ENCODE measurements around the gene NPAS3.

NPAS3 gene

GRCh38 chr14:33566082-33566481 is 627.4 kb downstream of the NPAS3 start:
- peaks cover 0 to 8% (median 0%) of the 10 kb centered on the region in 5 donors for H3K4me1 ChIP-seq (ENCODE audit: control insufficient read depth in 5 of 5, insufficient read depth in 5 of 5, low read length in 5 of 5)
- H3K36me3 ChIP-seq (ENCODE audit: control insufficient read depth in 5 of 5, insufficient read depth in 5 of 5, low read length in 5 of 5), result no peaks in the 10 kb centered on the region
- H3K4me3 ChIP-seq (ENCODE audit: low read depth in 1 of 5, low read length in 5 of 5), result no peak overlapping the region
- H3K27me3 ChIP-seq (ENCODE audit: control insufficient read depth in 5 of 5, insufficient read depth in 4 of 5, low read length in 5 of 5), result no peaks in the 10 kb centered on the region
- H3K9ac ChIP-seq (ENCODE audit: low read length in 5 of 5), result no peak overlapping the region
- H3K27ac ChIP-seq (ENCODE audit: low read depth, low read length), result no peak overlapping the region
- no peaks in the 10 kb centered on the region for H3K9me3 ChIP-seq (ENCODE audit: control insufficient read depth in 5 of 5, low read length in 5 of 5)

DNA sequence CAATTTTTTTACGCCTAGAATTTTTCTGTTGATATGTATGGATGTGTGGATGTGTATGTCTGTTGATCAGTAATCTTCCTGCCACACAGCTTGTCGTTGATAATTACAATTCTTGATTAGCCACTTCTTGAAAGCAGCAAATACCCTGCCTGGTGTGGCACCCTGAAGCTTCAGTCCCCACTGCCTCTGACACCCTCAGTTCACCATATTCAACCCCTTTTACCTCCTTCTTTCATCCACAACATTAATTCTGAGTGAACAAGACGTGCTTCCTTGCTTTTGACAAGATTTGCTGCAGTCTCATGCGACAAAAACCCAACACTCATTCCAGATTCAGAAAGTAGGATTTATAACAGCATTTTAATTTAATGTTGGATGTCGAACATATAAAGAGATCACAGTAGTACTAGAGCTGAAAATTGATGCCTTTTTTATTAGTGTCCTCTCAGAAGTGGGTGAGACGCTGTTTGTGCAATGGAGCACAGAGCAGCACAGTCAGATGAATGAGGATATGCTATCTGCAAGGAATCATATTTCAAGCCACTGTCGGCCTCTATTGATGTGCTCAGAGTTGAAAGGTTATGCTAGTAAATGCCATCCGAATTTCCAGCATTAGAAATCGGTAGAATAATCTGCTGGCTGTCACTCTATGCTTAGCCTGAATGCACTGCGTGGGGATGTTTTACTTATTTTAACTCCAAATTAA is 628.5 kb downstream of the NPAS3 start:
- Histone ChIP-seq H3K36me3 (ENCODE audit: control insufficient read depth in 5 of 5, insufficient read depth in 5 of 5, low read length in 5 of 5) (no peaks in the 10 kb centered on the region), H3K4me3 (ENCODE audit: low read depth in 1 of 5, low read length in 5 of 5) (no peak overlapping the region), H3K9me3 (ENCODE audit: control insufficient read depth in 5 of 5, low read length in 5 of 5) (no peaks in the 10 kb centered on the region), H3K27ac (ENCODE audit: low read depth, low read length) (no peak overlapping the region), H3K9ac (ENCODE audit: low read length in 5 of 5) (no peak overlapping the region), H3K4me1 (ENCODE audit: control insufficient read depth in 5 of 5, insufficient read depth in 5 of 5, low read length in 5 of 5) (peaks cover 0 to 8% (median 0%) of the 10 kb centered on the region in 5 donors), H3K27me3 (ENCODE audit: control insufficient read depth in 5 of 5, insufficient read depth in 4 of 5, low read length in 5 of 5) (no peaks in the 10 kb centered on the region)

DNA sequence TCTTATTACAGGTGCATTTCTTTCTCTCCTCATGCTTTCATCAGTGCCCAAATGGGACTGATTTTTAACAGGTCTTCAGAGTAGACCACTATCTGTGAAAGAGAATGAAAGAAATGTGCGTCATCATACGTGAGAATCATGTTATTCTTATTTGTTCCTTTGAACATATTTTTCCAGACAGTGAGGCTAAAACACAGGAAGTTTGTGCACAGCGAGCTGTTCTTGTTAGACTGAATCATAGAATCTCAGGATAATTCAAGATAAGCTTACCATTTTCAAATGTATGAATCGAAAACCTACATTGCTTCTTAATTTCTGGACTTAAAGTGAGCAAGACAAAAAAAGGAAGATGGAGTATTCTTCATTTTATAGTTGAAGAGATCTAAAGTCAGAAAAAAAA is 629.1 kb downstream of the NPAS3 start:
- Histone ChIP-seq H3K4me3 (ENCODE audit: low read depth in 1 of 5, low read length in 5 of 5) (no peak overlapping the region), H3K4me1 (ENCODE audit: control insufficient read depth in 5 of 5, insufficient read depth in 5 of 5, low read length in 5 of 5) (peaks cover 0 to 8% (median 0%) of the 10 kb centered on the region in 5 donors), H3K36me3 (ENCODE audit: control insufficient read depth in 5 of 5, insufficient read depth in 5 of 5, low read length in 5 of 5) (no peaks in the 10 kb centered on the region), H3K27ac (ENCODE audit: low read depth, low read length) (no peak overlapping the region), H3K9me3 (ENCODE audit: control insufficient read depth in 5 of 5, low read length in 5 of 5) (no peaks in the 10 kb centered on the region), H3K27me3 (ENCODE audit: control insufficient read depth in 5 of 5, insufficient read depth in 4 of 5, low read length in 5 of 5) (no peaks in the 10 kb centered on the region), H3K9ac (ENCODE audit: low read length in 5 of 5) (no peak overlapping the region)

DNA sequence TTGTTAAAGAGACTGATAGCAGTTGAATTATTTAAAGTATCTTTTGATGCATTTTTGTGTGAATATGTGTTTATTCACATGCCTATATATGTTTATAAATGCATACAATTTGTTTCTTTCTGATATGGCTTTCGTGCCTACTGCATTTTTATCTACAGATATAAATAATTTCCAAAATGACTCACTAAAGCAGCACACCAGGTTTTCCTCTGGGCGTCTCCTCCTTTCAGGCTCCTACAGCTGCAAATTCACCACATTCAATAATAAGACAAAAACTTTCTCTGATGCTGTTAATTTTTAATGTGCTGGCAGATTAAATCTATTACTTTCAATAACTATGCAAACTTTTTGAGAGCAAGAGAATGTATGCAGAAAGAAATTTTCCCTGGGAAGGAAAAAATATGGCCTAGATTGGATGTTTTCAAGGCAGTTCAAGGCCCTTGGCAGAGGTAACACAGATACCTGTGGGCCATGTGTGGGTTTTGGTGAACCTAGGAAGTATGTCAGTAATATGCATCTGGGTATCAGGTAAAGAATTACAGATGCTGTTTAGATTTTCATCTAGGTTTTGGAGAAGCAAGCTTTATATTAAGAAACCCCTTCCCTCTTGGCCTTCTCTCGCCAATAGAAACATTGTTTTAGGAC is 630.4 kb downstream of the NPAS3 start:
- Histone ChIP-seq H3K27me3 (ENCODE audit: control insufficient read depth in 5 of 5, insufficient read depth in 4 of 5, low read length in 5 of 5) (no peaks in the 10 kb centered on the region), H3K4me1 (ENCODE audit: control insufficient read depth in 5 of 5, insufficient read depth in 5 of 5, low read length in 5 of 5) (peaks cover 0 to 8% (median 0%) of the 10 kb centered on the region in 5 donors), H3K36me3 (ENCODE audit: control insufficient read depth in 5 of 5, insufficient read depth in 5 of 5, low read length in 5 of 5) (no peaks in the 10 kb centered on the region), H3K27ac (ENCODE audit: low read depth, low read length) (no peak overlapping the region), H3K9me3 (ENCODE audit: control insufficient read depth in 5 of 5, low read length in 5 of 5) (no peaks in the 10 kb centered on the region), H3K4me3 (ENCODE audit: low read depth in 1 of 5, low read length in 5 of 5) (no peak overlapping the region), H3K9ac (ENCODE audit: low read length in 5 of 5) (no peak overlapping the region)

DNA sequence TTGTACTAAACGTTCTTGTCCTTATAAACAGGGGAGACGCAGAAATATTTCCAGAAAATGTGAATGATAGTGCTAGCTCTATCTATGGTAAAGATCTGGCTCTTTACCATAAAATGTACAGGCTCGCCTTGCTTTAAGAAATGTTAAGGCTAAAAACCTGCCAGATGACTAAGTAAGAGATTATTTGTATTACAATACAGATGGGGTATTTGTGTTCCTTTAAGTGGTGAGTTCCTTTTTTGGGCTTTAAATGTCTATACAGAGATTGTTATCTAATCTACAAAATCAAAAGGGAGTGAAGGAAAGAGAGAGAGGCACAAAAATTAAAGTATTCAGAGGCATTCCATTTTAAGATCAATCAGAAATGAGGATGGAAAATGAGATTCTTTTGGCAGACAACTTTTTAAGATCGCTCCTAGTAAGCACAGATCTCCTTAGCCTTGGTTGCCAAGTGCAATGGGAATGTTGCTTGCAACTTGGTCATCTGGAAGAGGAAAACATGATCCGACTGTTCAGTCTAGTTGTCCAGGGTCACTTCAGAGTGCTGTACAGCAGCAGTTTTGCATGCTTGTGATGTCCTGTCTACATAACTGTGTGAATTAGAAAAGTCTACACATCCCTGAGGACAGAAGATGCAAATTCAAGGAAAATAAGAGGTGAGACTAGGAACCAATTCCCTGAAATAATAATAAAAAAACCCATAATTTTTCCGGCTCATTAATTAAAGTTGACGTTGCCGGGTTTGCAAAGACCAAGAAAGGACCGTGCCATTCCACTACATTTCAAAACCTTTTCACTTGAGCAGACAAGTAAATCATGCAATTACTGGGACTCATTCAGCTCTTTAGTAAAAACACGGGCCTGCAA is 631.4 kb downstream of the NPAS3 start:
- Histone ChIP-seq H3K9me3 (ENCODE audit: control insufficient read depth in 5 of 5, low read length in 5 of 5) (no peaks in the 10 kb centered on the region), H3K4me3 (ENCODE audit: low read depth in 1 of 5, low read length in 5 of 5) (no peak overlapping the region), H3K27ac (ENCODE audit: low read depth, low read length) (no peak overlapping the region), H3K9ac (ENCODE audit: low read length in 5 of 5) (no peak overlapping the region), H3K36me3 (ENCODE audit: control insufficient read depth in 5 of 5, insufficient read depth in 5 of 5, low read length in 5 of 5) (no peaks in the 10 kb centered on the region), H3K27me3 (ENCODE audit: control insufficient read depth in 5 of 5, insufficient read depth in 4 of 5, low read length in 5 of 5) (no peaks in the 10 kb centered on the region), H3K4me1 (ENCODE audit: control insufficient read depth in 5 of 5, insufficient read depth in 5 of 5, low read length in 5 of 5) (no peaks in the 10 kb centered on the region)

- no peak overlapping the region for H3K27ac ChIP-seq (ENCODE audit: low read depth, low read length)
- no peak overlapping the region for H3K4me3 ChIP-seq (ENCODE audit: low read depth in 1 of 5, low read length in 5 of 5)
- H3K9ac ChIP-seq (ENCODE audit: low read length in 5 of 5), result no peak overlapping the region
- H3K36me3 ChIP-seq (ENCODE audit: control insufficient read depth in 5 of 5, insufficient read depth in 5 of 5, low read length in 5 of 5), result no peaks in the 10 kb centered on the region
- no peaks in the 10 kb centered on the region for H3K27me3 ChIP-seq (ENCODE audit: control insufficient read depth in 5 of 5, insufficient read depth in 4 of 5, low read length in 5 of 5)
- no peaks in the 10 kb centered on the region for H3K4me1 ChIP-seq (ENCODE audit: control insufficient read depth in 5 of 5, insufficient read depth in 5 of 5, low read length in 5 of 5)
- H3K9me3 ChIP-seq (ENCODE audit: control insufficient read depth in 5 of 5, low read length in 5 of 5), result no peaks in the 10 kb centered on the region
Measured at GRCh38 chr14:33570694-33571310, 632.1 kb downstream of the NPAS3 start.

GRCh38 chr14:33573301-33573880 is 634.7 kb downstream of the NPAS3 start:
- no peak overlapping the region for H3K9ac ChIP-seq (ENCODE audit: low read length in 5 of 5)
- no peak overlapping the region for H3K27ac ChIP-seq (ENCODE audit: low read depth, low read length)
- H3K4me3 ChIP-seq (ENCODE audit: low read depth in 1 of 5, low read length in 5 of 5), result no peak overlapping the region
- H3K36me3 ChIP-seq (ENCODE audit: control insufficient read depth in 5 of 5, insufficient read depth in 5 of 5, low read length in 5 of 5), result no peaks in the 10 kb centered on the region
- H3K9me3 ChIP-seq (ENCODE audit: control insufficient read depth in 5 of 5, low read length in 5 of 5), result no peaks in the 10 kb centered on the region
- H3K4me1 ChIP-seq (ENCODE audit: control insufficient read depth in 5 of 5, insufficient read depth in 5 of 5, low read length in 5 of 5), result no peaks in the 10 kb centered on the region
- no peaks in the 10 kb centered on the region for H3K27me3 ChIP-seq (ENCODE audit: control insufficient read depth in 5 of 5, insufficient read depth in 4 of 5, low read length in 5 of 5)

DNA sequence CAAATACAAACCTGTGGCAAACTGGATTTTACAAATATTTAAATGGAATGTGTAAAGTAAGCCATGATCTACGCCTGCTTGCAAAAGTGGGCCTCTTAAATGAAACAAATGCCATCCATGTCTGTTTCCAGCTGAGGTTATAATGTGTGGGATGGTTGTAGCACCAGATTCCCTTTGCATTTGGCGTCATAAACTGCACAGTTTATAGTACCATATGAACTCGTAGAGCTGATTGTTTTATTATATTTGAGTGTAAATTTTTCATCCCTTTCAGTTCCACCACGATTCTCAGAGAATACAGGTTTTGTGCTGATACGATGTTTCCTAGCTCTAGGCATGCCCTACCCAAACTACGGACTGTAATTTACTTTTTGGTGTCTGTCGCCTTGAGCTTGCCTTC is 637.3 kb downstream of the NPAS3 start:
- Histone ChIP-seq H3K27ac (ENCODE audit: low read depth, low read length) (no peak overlapping the region), H3K4me3 (ENCODE audit: low read depth in 1 of 5, low read length in 5 of 5) (no peak overlapping the region), H3K9me3 (ENCODE audit: control insufficient read depth in 5 of 5, low read length in 5 of 5) (no peaks in the 10 kb centered on the region), H3K27me3 (ENCODE audit: control insufficient read depth in 5 of 5, insufficient read depth in 4 of 5, low read length in 5 of 5) (no peaks in the 10 kb centered on the region), H3K4me1 (ENCODE audit: control insufficient read depth in 5 of 5, insufficient read depth in 5 of 5, low read length in 5 of 5) (no peaks in the 10 kb centered on the region), H3K36me3 (ENCODE audit: control insufficient read depth in 5 of 5, insufficient read depth in 5 of 5, low read length in 5 of 5) (no peaks in the 10 kb centered on the region), H3K9ac (ENCODE audit: low read length in 5 of 5) (no peak overlapping the region)

DNA sequence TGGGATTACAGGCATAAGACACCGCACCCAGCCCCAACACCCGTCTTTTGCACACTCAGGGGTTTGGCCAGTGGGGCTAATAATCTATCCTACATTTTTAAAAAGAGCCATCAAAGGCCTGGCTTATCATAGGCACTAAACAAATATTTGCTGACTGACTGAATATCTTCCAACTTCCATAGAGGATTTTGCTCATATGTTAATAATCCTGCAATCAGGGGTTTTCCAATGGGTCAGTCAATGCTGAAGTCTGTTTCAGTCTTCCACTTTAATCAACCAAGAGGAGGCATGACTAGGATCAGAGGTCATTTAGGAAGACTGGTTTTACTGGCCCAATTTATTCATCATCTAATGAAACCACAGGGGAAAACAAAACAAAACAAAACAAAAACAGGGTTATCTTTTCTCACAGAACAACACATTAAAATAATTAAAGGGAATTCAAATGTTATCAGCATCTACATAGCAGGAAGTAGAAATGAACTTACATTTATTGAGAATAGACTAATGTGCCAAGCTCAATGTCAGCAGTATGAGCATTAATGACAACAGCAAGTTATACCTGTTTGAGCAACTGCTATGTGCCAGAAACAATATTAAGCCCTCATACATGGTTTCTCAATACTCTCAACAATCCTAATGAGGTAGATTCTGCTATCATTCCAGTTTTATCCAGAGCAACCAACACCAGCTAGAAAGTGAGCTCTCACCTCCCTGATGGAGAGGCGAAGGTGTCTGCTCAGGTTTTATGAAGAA is 640.0 kb downstream of the NPAS3 start:
- H3K36me3 ChIP-seq (ENCODE audit: control insufficient read depth in 5 of 5, insufficient read depth in 5 of 5, low read length in 5 of 5), result no peaks in the 10 kb centered on the region
- H3K27ac ChIP-seq (ENCODE audit: low read depth, low read length), result no peak overlapping the region
- no peak overlapping the region for H3K9ac ChIP-seq (ENCODE audit: low read length in 5 of 5)
- H3K9me3 ChIP-seq (ENCODE audit: control insufficient read depth in 5 of 5, low read length in 5 of 5), result no peaks in the 10 kb centered on the region
- no peaks in the 10 kb centered on the region for H3K27me3 ChIP-seq (ENCODE audit: control insufficient read depth in 5 of 5, insufficient read depth in 4 of 5, low read length in 5 of 5)
- H3K4me3 ChIP-seq (ENCODE audit: low read depth in 1 of 5, low read length in 5 of 5), result no peak overlapping the region
- no peaks in the 10 kb centered on the region for H3K4me1 ChIP-seq (ENCODE audit: control insufficient read depth in 5 of 5, insufficient read depth in 5 of 5, low read length in 5 of 5)
